Astrocyte (in vitro differentiated cells and primary cell): ENCODE results near the gene SRL. TPM values are rescaled to one million over a fixed set of nuclear protein-coding genes. Genes with fewer than 3 reads are reported as not detected.

Experiments used
- DNase-seq: peaks from one replicate; pipeline ENCODE4 v3.0.0-alpha.2; 2010; ENCODE audit warnings: low read depth
- FAIRE-seq: peaks from 2 replicates; lab custom pipeline; 2011; peaks lifted over from hg19 to GRCh38; lab: Jason Lieb, UNC
- H2AFZ ChIP-seq: 2 replicates; pipeline ENCODE4 v1.6.0; 2012; ENCODE audit warnings: low read depth, low read length, inconsistent platforms
- H3K27ac ChIP-seq: 2 replicates; pipeline ENCODE4 v1.5.1; 2011; ENCODE audit warnings: low read depth, low read length, inconsistent platforms
- H3K27me3 ChIP-seq: 2 replicates; pipeline ENCODE4 v1.6.0; 2011; ENCODE audit warnings: low read length, inconsistent platforms; ENCODE audit not compliant: insufficient read depth
- H3K36me3 ChIP-seq: 2 replicates; pipeline ENCODE4 v1.5.1; 2011; ENCODE audit warnings: low read length, inconsistent platforms; ENCODE audit not compliant: insufficient read depth
- H3K4me1 ChIP-seq: 2 replicates; pipeline ENCODE4 v1.5.1; 2011; ENCODE audit warnings: low read length, inconsistent platforms; ENCODE audit not compliant: insufficient read depth
- H3K4me2 ChIP-seq: 2 replicates; pipeline ENCODE4 v1.6.0; 2012; ENCODE audit warnings: low read length, inconsistent platforms
- H3K4me3 ChIP-seq: 2 replicates; pipeline ENCODE4 v1.5.1; 2011; ENCODE audit warnings: low read depth, mild to moderate bottlenecking, low read length, inconsistent platforms; ENCODE audit not compliant: insufficient read depth
- H3K79me2 ChIP-seq: 2 replicates; pipeline ENCODE4 v1.6.0; 2012; ENCODE audit warnings: mild to moderate bottlenecking, low read length, inconsistent platforms; ENCODE audit not compliant: insufficient read depth
- H3K9ac ChIP-seq: 2 replicates; pipeline ENCODE4 v1.6.0; 2012; ENCODE audit warnings: mild to moderate bottlenecking, low read length, inconsistent platforms
- H3K9me3 ChIP-seq: 2 replicates; pipeline ENCODE4 v1.5.1; 2012; ENCODE audit warnings: low read depth, mild to moderate bottlenecking, low read length, inconsistent platforms; ENCODE audit not compliant: insufficient read depth
- H4K20me1 ChIP-seq: 2 replicates; pipeline ENCODE4 v1.6.0; 2012; ENCODE audit warnings: low read length, inconsistent platforms; ENCODE audit not compliant: insufficient read depth
- H3K27ac Mint-ChIP-seq: one replicate; pipeline ENCODE4 v1.8.0; 2021; ENCODE audit warnings: mild to moderate bottlenecking, mixed read lengths; ENCODE audit not compliant: unreplicated experiment
- H3K27me3 Mint-ChIP-seq: one replicate; pipeline ENCODE4 v1.8.0; 2021; ENCODE audit warnings: low read depth, mixed read lengths; ENCODE audit not compliant: unreplicated experiment
- H3K36me3 Mint-ChIP-seq: one replicate; pipeline ENCODE4 v1.8.0; 2021; ENCODE audit warnings: low read depth, mixed read lengths; ENCODE audit not compliant: unreplicated experiment
- H3K4me1 Mint-ChIP-seq: one replicate; pipeline ENCODE4 v1.8.0; 2021; ENCODE audit warnings: low read depth, mixed read lengths; ENCODE audit not compliant: unreplicated experiment
- H3K4me3 Mint-ChIP-seq: one replicate; pipeline ENCODE4 v1.8.0; 2021; ENCODE audit warnings: mild to moderate bottlenecking, moderate library complexity, mixed read lengths; ENCODE audit not compliant: unreplicated experiment
- H3K9me3 Mint-ChIP-seq: one replicate; pipeline ENCODE4 v1.8.0; 2021; ENCODE audit warnings: mild to moderate bottlenecking, mixed read lengths; ENCODE audit not compliant: unreplicated experiment
- CTCF ChIP-seq: IDR thresholded peaks from 2 replicates; pipeline ENCODE4 v1.5.1; 2011; ENCODE audit warnings: low read depth, mild to moderate bottlenecking, inconsistent platforms, low read length, moderate library complexity; ENCODE audit not compliant: insufficient read depth
- EZH2 ChIP-seq: IDR thresholded peaks from 2 replicates; pipeline ENCODE4 v1.6.1; 2012; ENCODE audit warnings: mild to moderate bottlenecking, low read length, inconsistent platforms; ENCODE audit not compliant: insufficient read depth
- total RNA-seq: library from RNA; stranded (reverse); gene quantifications from 2 replicates; pipeline ENCODE4 v1.2.1, GENCODE V29; 2021

Gene SRL
- total RNA-seq, 1 donor from 2014 or later: not detected

- FAIRE-seq: no peak
- DNase-seq: no peak
- Histone ChIP-seq H3K9me3 (no peaks in the 10 kb centered on the region), H3K27me3 (no peaks in the 10 kb centered on the region), H3K9ac (no peak overlapping the region), H3K36me3 (no peaks in the 10 kb centered on the region), H3K4me1 (no peaks in the 10 kb centered on the region), H3K27ac (no peak overlapping the region), H3K4me2 (no peak overlapping the region), H3K4me3 (no peak overlapping the region), H3K79me2 (no peaks in the 10 kb centered on the region), H2AFZ (no peak overlapping the region), H4K20me1 (no peaks in the 10 kb centered on the region)
- H3K27ac Mint-ChIP-seq: no peak overlapping the region
- no peaks in the 10 kb centered on the region for H3K4me1 Mint-ChIP-seq
- peaks cover 8% of the 10 kb centered on the region for H3K27me3 Mint-ChIP-seq
- peaks cover 4% of the 10 kb centered on the region for H3K9me3 Mint-ChIP-seq
- no peak overlapping the region for H3K4me3 Mint-ChIP-seq
- peaks cover 3% of the 10 kb centered on the region for H3K36me3 Mint-ChIP-seq
- TF ChIP-seq CTCF (no peak), EZH2 (no peak)
These were observed 47.2 kb downstream of the SRL start for GRCh38 chr16:4194661-4195060.

- TF ChIP-seq CTCF (no peak), EZH2 (no peak)
- H3K9ac ChIP-seq: no peak overlapping the region
- Mint-ChIP-seq H3K4me1 (no peaks in the 10 kb centered on the region), H3K36me3 (peaks cover 3% of the 10 kb centered on the region), H3K9me3 (peaks cover 4% of the 10 kb centered on the region), H3K27me3 (peaks cover 14% of the 10 kb centered on the region), H3K27ac (no peak overlapping the region), H3K4me3 (no peak overlapping the region)
- FAIRE-seq: no peak
- H3K9me3 ChIP-seq: no peaks in the 10 kb centered on the region
- H3K4me1 ChIP-seq: no peaks in the 10 kb centered on the region
- no peak overlapping the region for H2AFZ ChIP-seq
- H3K36me3 ChIP-seq: no peaks in the 10 kb centered on the region
- no peak overlapping the region for H3K4me2 ChIP-seq
- no peak for DNase-seq
- H3K79me2 ChIP-seq: no peaks in the 10 kb centered on the region
- H4K20me1 ChIP-seq: no peaks in the 10 kb centered on the region
- H3K4me3 ChIP-seq: no peak overlapping the region
- no peak overlapping the region for H3K27ac ChIP-seq
- peaks cover 2% of the 10 kb centered on the region for H3K27me3 ChIP-seq
These were observed 48.0 kb downstream of the SRL start for GRCh38 chr16:4193920-4194319.

- H3K4me1 Mint-ChIP-seq: no peaks in the 10 kb centered on the region
- FAIRE-seq: no peak
These were observed 49.7 kb downstream of the SRL start for GRCh38 chr16:4192206-4192605.

More at GRCh38 chr16:4192206-4192605, 49.7 kb downstream of the SRL start:
- no peaks in the 10 kb centered on the region for H3K9me3 ChIP-seq
- peaks cover 15% of the 10 kb centered on the region for H3K27me3 Mint-ChIP-seq
- TF ChIP-seq CTCF (no peak), EZH2 (no peak)
- H3K9ac ChIP-seq: no peak overlapping the region
- H3K36me3 ChIP-seq: no peaks in the 10 kb centered on the region
- no peaks in the 10 kb centered on the region for H3K4me1 ChIP-seq
- H3K9me3 Mint-ChIP-seq: peaks cover 4% of the 10 kb centered on the region
- H2AFZ ChIP-seq: no peak overlapping the region
- no peak overlapping the region for H3K27ac Mint-ChIP-seq
- no peak overlapping the region for H3K4me2 ChIP-seq
- no peak for DNase-seq
- H3K36me3 Mint-ChIP-seq: peaks cover 3% of the 10 kb centered on the region
- peaks cover 2% of the 10 kb centered on the region for H3K27me3 ChIP-seq
- H3K4me3 ChIP-seq: no peak overlapping the region
- no peaks in the 10 kb centered on the region for H3K79me2 ChIP-seq
- no peaks in the 10 kb centered on the region for H4K20me1 ChIP-seq
- no peak overlapping the region for H3K4me3 Mint-ChIP-seq
- H3K27ac ChIP-seq: no peak overlapping the region
